ENCODE measurements around the gene CYTL1. TPM values are rescaled to one million over a fixed set of nuclear protein-coding genes. Genes with fewer than 3 reads are reported as not detected.

CYTL1 gene
- total and polyA plus RNA-seq, 4 donors: 0.32 to 3.0 (median 1.6) TPM

- Histone ChIP-seq H3K9me3 (ENCODE audit: control insufficient read depth in 4 of 4, insufficient read depth in 3 of 4, low read length in 3 of 4) (peaks cover 0 to 6% (median 0%) of the 10 kb centered on the region in 4 donors), H3K27ac (ENCODE audit: low read depth in 1 of 2, low read length in 1 of 2) (no peak overlapping the region), H3K4me1 (ENCODE audit: control insufficient read depth in 5 of 5, insufficient read depth in 5 of 5, low read length in 5 of 5) (no peaks in the 10 kb centered on the region), H3K36me3 (ENCODE audit: control insufficient read depth in 4 of 4, insufficient read depth in 4 of 4, low read length in 4 of 4) (no peaks in the 10 kb centered on the region), H3K9ac (ENCODE audit: insufficient read depth in 1 of 2, low read length in 2 of 2) (no peak overlapping the region), H3K4me3 (no peak overlapping the region), H3K27me3 (ENCODE audit: control insufficient read depth in 3 of 3, insufficient read depth in 3 of 3, low read length in 2 of 3) (peaks cover 0 to 2% (median 0%) of the 10 kb centered on the region in 3 donors)
- DNase-seq: no peak
- WGBS, 2 donors: 92 to 96% methylated on average over 1 of the region's 1 CpG
- no peak for TF ChIP-seq CTCF (IDR thresholded peaks at IDR 0.05; ENCODE audit: control extremely low read depth, extremely low read depth)
- ATAC-seq (ENCODE audit: insufficient read depth, low FRiP score): no peak
Measured at GRCh38 chr4:4971796-4972195, 47.5 kb downstream of the CYTL1 start.

GRCh38 chr4:4969298-4969697 is 50.0 kb downstream of the CYTL1 start:
- H3K36me3 ChIP-seq (ENCODE audit: control insufficient read depth in 4 of 4, insufficient read depth in 4 of 4, low read length in 4 of 4): no peaks in the 10 kb centered on the region
- no peak for TF ChIP-seq CTCF (IDR thresholded peaks at IDR 0.05; ENCODE audit: control extremely low read depth, extremely low read depth)
- ATAC-seq (ENCODE audit: insufficient read depth, low FRiP score): no peak
- H3K9ac ChIP-seq (ENCODE audit: insufficient read depth in 1 of 2, low read length in 2 of 2): no peak overlapping the region
- H3K27me3 ChIP-seq (ENCODE audit: control insufficient read depth in 3 of 3, insufficient read depth in 3 of 3, low read length in 2 of 3): peaks cover 0 to 6% (median 0%) of the 10 kb centered on the region in 3 donors
- no peak overlapping the region for H3K27ac ChIP-seq (ENCODE audit: low read depth in 1 of 2, low read length in 1 of 2)
- DNase-seq: no peak
- H3K4me3 ChIP-seq: no peak overlapping the region
- peaks cover 0 to 3% (median 2%) of the 10 kb centered on the region in 4 donors for H3K9me3 ChIP-seq (ENCODE audit: control insufficient read depth in 4 of 4, insufficient read depth in 3 of 4, low read length in 3 of 4)
- 85 to 89% methylated on average over 8 of the region's 8 CpGs for WGBS, 2 donors
- no peaks in the 10 kb centered on the region for H3K4me1 ChIP-seq (ENCODE audit: control insufficient read depth in 5 of 5, insufficient read depth in 5 of 5, low read length in 5 of 5)

GRCh38 chr4:4968161-4968725 is 51.0 kb downstream of the CYTL1 start:
- 84 to 89% methylated on average over 4 of the region's 4 CpGs for WGBS, 2 donors
- ATAC-seq (ENCODE audit: insufficient read depth, low FRiP score): no peak
- Histone ChIP-seq H3K9ac (ENCODE audit: insufficient read depth in 1 of 2, low read length in 2 of 2) (no peak overlapping the region), H3K36me3 (ENCODE audit: control insufficient read depth in 4 of 4, insufficient read depth in 4 of 4, low read length in 4 of 4) (no peaks in the 10 kb centered on the region), H3K27ac (ENCODE audit: low read depth in 1 of 2, low read length in 1 of 2) (no peak overlapping the region), H3K27me3 (ENCODE audit: control insufficient read depth in 3 of 3, insufficient read depth in 3 of 3, low read length in 2 of 3) (peaks cover 0 to 6% (median 0%) of the 10 kb centered on the region in 3 donors), H3K4me1 (ENCODE audit: control insufficient read depth in 5 of 5, insufficient read depth in 5 of 5, low read length in 5 of 5) (no peaks in the 10 kb centered on the region), H3K4me3 (no peak overlapping the region), H3K9me3 (ENCODE audit: control insufficient read depth in 4 of 4, insufficient read depth in 3 of 4, low read length in 3 of 4) (peaks cover 0 to 7% (median 6%) of the 10 kb centered on the region in 4 donors)
- no peak for TF ChIP-seq CTCF (IDR thresholded peaks at IDR 0.05; ENCODE audit: control extremely low read depth, extremely low read depth)
- DNase-seq: no peak

Other genes with a start within 250 kb of the CYTL1 start
- gene MSX1, start 159.8 kb downstream of the CYTL1 start, total RNA-seq: 1 to 10 TPM in 1 of 2 donors, under 1 TPM in 1; 0.82 to 4.0 TPM
- gene MSX1, start 159.8 kb downstream of the CYTL1 start, polyA plus RNA-seq: 1 to 10 TPM; 2.5 to 3.1 TPM
- 1 to 10 TPM; 2.2 TPM for gene STK32B, start 32.0 kb upstream of the CYTL1 start, total RNA-seq
- under 1 TPM; 0.29 to 0.65 TPM for gene STK32B, start 32.0 kb upstream of the CYTL1 start, polyA plus RNA-seq

All from lung (tissue), 12 donors.